Glutamatergic neuron (in vitro differentiated cells): Measurements from ENCODE around the gene ARAP2. TPM values are rescaled to one million over a fixed set of nuclear protein-coding genes. Genes with fewer than 3 reads are reported as not detected.

ENCODE experiments used
- DNase-seq: peaks from one replicate; pipeline ENCODE4 v3.0.0; 2022
- H3K27ac Mint-ChIP-seq: one replicate; pipeline ENCODE4 v1.8.0; 2020; ENCODE audit warnings: mild to moderate bottlenecking, mixed read lengths, inconsistent platforms; ENCODE audit not compliant: unreplicated experiment
- H3K27me3 Mint-ChIP-seq: one replicate; pipeline ENCODE4 v1.8.0; 2020; ENCODE audit warnings: mild to moderate bottlenecking, moderate library complexity, mixed read lengths, inconsistent platforms; ENCODE audit not compliant: unreplicated experiment
- H3K36me3 Mint-ChIP-seq: one replicate; pipeline ENCODE4 v1.8.0; 2020; ENCODE audit warnings: mild to moderate bottlenecking, mixed read lengths, inconsistent platforms; ENCODE audit not compliant: unreplicated experiment
- H3K4me1 Mint-ChIP-seq: one replicate; pipeline ENCODE4 v1.8.0; 2020; ENCODE audit warnings: mild to moderate bottlenecking, low read depth, mixed read lengths, inconsistent platforms; ENCODE audit not compliant: unreplicated experiment
- H3K4me3 Mint-ChIP-seq: one replicate; pipeline ENCODE4 v1.8.0; 2020; ENCODE audit warnings: mild to moderate bottlenecking, mixed read lengths, inconsistent platforms; ENCODE audit not compliant: unreplicated experiment
- H3K9me3 Mint-ChIP-seq: one replicate; pipeline ENCODE4 v1.8.0; 2020; ENCODE audit warnings: mild to moderate bottlenecking, moderate library complexity, mixed read lengths, inconsistent platforms; ENCODE audit not compliant: unreplicated experiment
- total RNA-seq: library from RNA; stranded (reverse); fragmentation: NEBNext Ultra II Directional; extraction: Animal tissue kit (Norgen Biotek cat#: 25700); gene quantifications from one replicate; pipeline ENCODE4 v1.2.1, GENCODE V29; 2021; ENCODE audit not compliant: unreplicated experiment
- TF ChIP-seq, protein P1 (sequence below): fragments of 200-600 bp; sonication (generic); IDR thresholded peaks from one replicate; pipeline ENCODE4 v1.5.0; 2021; ENCODE audit not compliant: partially characterized antibody, unreplicated experiment

The ARAP2 gene
- total RNA-seq, 1 donor from 2014 or later: 1.4 TPM

DNA sequence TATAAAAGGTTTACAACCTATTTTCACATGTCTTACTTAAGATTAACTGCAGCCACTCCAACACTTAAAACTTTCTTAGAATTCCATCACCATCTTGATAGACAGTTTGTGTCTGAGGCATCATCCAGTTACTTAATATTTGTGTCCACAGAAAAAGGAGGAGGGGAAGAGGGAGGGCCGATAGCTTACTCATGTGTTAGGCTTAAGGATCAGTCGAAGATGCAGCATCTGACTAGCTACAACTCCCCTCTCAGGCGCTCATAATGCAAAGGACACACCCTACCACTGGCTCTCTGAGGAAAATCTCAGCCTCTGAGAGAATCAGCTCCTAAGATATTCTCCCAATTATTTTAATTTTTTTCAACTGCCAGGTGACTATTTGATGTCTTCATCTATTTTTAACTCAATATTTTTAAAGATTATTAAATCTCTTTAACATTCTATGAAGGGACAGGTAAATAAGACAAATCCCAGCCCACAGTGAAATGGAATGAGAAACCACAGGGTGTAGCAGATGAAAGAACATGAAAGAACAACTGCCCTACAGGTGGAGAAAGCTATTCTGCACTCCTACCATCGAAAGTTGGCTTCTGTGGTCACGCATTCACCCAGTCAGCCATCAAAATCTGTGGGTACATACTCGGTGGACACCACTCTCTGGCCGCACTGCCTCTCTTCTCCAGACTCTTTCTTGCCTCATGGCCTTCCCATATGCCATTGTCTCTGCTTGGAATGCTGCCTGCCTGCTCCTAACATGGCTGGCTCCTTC, 48.0 kb downstream of the ARAP2 start:
- no peak for DNase-seq
- Mint-ChIP-seq H3K4me1 (no peaks in the 10 kb centered on the region), H3K9me3 (no peaks in the 10 kb centered on the region), H3K4me3 (no peak overlapping the region), H3K36me3 (no peaks in the 10 kb centered on the region), H3K27ac (no peak overlapping the region), H3K27me3 (no peaks in the 10 kb centered on the region)
- TF ChIP-seq, protein P1, sequence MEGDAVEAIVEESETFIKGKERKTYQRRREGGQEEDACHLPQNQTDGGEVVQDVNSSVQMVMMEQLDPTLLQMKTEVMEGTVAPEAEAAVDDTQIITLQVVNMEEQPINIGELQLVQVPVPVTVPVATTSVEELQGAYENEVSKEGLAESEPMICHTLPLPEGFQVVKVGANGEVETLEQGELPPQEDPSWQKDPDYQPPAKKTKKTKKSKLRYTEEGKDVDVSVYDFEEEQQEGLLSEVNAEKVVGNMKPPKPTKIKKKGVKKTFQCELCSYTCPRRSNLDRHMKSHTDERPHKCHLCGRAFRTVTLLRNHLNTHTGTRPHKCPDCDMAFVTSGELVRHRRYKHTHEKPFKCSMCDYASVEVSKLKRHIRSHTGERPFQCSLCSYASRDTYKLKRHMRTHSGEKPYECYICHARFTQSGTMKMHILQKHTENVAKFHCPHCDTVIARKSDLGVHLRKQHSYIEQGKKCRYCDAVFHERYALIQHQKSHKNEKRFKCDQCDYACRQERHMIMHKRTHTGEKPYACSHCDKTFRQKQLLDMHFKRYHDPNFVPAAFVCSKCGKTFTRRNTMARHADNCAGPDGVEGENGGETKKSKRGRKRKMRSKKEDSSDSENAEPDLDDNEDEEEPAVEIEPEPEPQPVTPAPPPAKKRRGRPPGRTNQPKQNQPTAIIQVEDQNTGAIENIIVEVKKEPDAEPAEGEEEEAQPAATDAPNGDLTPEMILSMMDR: no peak

DNA sequence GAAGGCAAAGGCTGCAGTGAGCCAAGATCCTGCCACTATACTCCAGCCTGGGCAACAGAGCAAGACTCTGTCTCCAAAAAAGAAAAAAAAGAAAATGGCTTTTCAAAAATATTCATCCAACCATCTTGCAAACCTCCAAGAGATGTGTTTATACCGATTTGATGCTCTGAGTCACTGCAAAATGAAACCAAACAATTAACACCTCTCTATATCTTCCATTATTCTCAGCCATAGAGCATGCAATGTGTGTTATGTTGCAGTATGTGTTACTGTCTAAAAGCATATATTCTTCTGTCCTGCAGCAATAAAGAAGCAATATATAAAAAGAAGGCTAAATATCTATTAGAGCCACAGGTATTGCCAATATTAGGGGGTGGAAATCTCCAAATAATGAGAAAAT, 51.4 kb downstream of the ARAP2 start:
- no peaks in the 10 kb centered on the region for H3K9me3 Mint-ChIP-seq

GRCh38 chr4:36189511-36190226, 54.6 kb downstream of the ARAP2 start:
- Mint-ChIP-seq H3K36me3 (no peaks in the 10 kb centered on the region), H3K27ac (no peak overlapping the region), H3K9me3 (no peaks in the 10 kb centered on the region), H3K4me1 (no peaks in the 10 kb centered on the region), H3K4me3 (no peak overlapping the region), H3K27me3 (no peaks in the 10 kb centered on the region)
- TF ChIP-seq, protein P1: no peak
- DNase-seq: no peak

More for the DNA sequence above, 51.4 kb downstream of the ARAP2 start:
- Mint-ChIP-seq H3K27ac (no peak overlapping the region), H3K4me3 (no peak overlapping the region), H3K4me1 (no peaks in the 10 kb centered on the region), H3K36me3 (no peaks in the 10 kb centered on the region), H3K27me3 (no peaks in the 10 kb centered on the region)
- TF ChIP-seq, protein P1: no peak
- no peak for DNase-seq

GRCh38 chr4:36187723-36188333, 56.5 kb downstream of the ARAP2 start:
- H3K4me1 Mint-ChIP-seq: no peaks in the 10 kb centered on the region
- no peak overlapping the region for H3K27ac Mint-ChIP-seq
- TF ChIP-seq, protein P1: peak; percentile 75
- no peak overlapping the region for H3K4me3 Mint-ChIP-seq
- H3K36me3 Mint-ChIP-seq: no peaks in the 10 kb centered on the region
- no peaks in the 10 kb centered on the region for H3K9me3 Mint-ChIP-seq
- no peak for DNase-seq
- no peaks in the 10 kb centered on the region for H3K27me3 Mint-ChIP-seq
